GM23248 (cell line): ENCODE measurements around the gene ETFDH.

Experiments used
- EZH2 ChIP-seq: fragments of 200-600 bp; sonication (generic); IDR thresholded peaks from 2 replicates; pipeline ENCODE4 v1.6.1; 2018; ENCODE audit warnings: antibody characterized with exemption, mild to moderate bottlenecking; ENCODE audit not compliant: insufficient read depth, poor library complexity, severe bottlenecking
- EZH2phosphoT487 ChIP-seq: fragments of 200-600 bp; sonication (generic); IDR thresholded peaks from 2 replicates; pipeline ENCODE4 v1.6.1; 2018; ENCODE audit warnings: antibody characterized with exemption, moderate library complexity, mild to moderate bottlenecking, low read depth; ENCODE audit not compliant: insufficient read depth

GRCh38 chr4:158657291-158657690, 14.8 kb upstream of the ETFDH start:
- TF ChIP-seq EZH2phosphoT487 (no peak), EZH2 (no peak)
